ENCODE measurements around the gene SMURF2. TPM values are rescaled to one million over a fixed set of nuclear protein-coding genes. Genes with fewer than 3 reads are reported as not detected.

The SMURF2 gene
- polyA plus RNA-seq, 1 donor from 2014 or later: 55.2 TPM

- Histone ChIP-seq H3K79me2 (replicated peaks; ENCODE audit: insufficient read depth, low read length) (peaks cover 22% of the 10 kb centered on the region), H3K36me3 (ENCODE audit: insufficient read depth, low read length) (peaks cover 7% of the 10 kb centered on the region), H4K20me1 (ENCODE audit: insufficient read depth) (peaks cover 13% of the 10 kb centered on the region), H3K27ac (ENCODE audit: low read length) (no peak overlapping the region), H3K27me3 (ENCODE audit: insufficient read depth, low read depth, low read length) (no peaks in the 10 kb centered on the region), H3K9ac (ENCODE audit: low read length) (no peak overlapping the region), H3K9me3 (ENCODE audit: low read length) (no peaks in the 10 kb centered on the region), H3K4me2 (ENCODE audit: low read length) (no peak overlapping the region), H2AFZ (ENCODE audit: low read depth, low read length) (no peak overlapping the region), H3K4me3 (ENCODE audit: low read length) (no peak overlapping the region), H3K9me2 (ENCODE audit: insufficient read depth, low read length) (no peaks in the 10 kb centered on the region), H3F3A (ENCODE audit: insufficient read depth, low read length, poor library complexity, severe bottlenecking) (no peaks in the 10 kb centered on the region)
- no peak for TF ChIP-seq REST (IDR thresholded peaks at IDR 0.05; ENCODE audit: borderline replicate concordance)
- TF ChIP-seq SMC3 (conservative IDR thresholded peaks at IDR 0.05; ENCODE audit: poor library complexity): no peak
- no peak for TF ChIP-seq RAD21 (conservative IDR thresholded peaks at IDR 0.05)
- no peak for TF ChIP-seq MXI1 (conservative IDR thresholded peaks at IDR 0.05; ENCODE audit: poor library complexity, severe bottlenecking)
- TF ChIP-seq EZH2 (IDR thresholded peaks at IDR 0.05; ENCODE audit: borderline replicate concordance, insufficient read depth, low read length, poor library complexity, severe bottlenecking): no peak
These were observed 146.7 kb downstream of the SMURF2 start for GRCh38 chr17:64515419-64515818.

- Histone ChIP-seq H2AFZ (ENCODE audit: low read depth, low read length) (no peak overlapping the region), H3K4me2 (ENCODE audit: low read length) (no peak overlapping the region), H3K9me3 (ENCODE audit: low read length) (no peaks in the 10 kb centered on the region), H3K79me2 (replicated peaks; ENCODE audit: insufficient read depth, low read length) (peaks cover 63% of the 10 kb centered on the region), H3K4me3 (ENCODE audit: low read length) (peak overlapping the region; percentile 61), H3K27me3 (ENCODE audit: insufficient read depth, low read depth, low read length) (no peaks in the 10 kb centered on the region), H4K20me1 (ENCODE audit: insufficient read depth) (peaks cover 16% of the 10 kb centered on the region), H3K36me3 (ENCODE audit: insufficient read depth, low read length) (no peaks in the 10 kb centered on the region), H3K27ac (ENCODE audit: low read length) (no peak overlapping the region), H3F3A (ENCODE audit: insufficient read depth, low read length, poor library complexity, severe bottlenecking) (peaks cover 8% of the 10 kb centered on the region), H3K9me2 (ENCODE audit: insufficient read depth, low read length) (no peaks in the 10 kb centered on the region), H3K9ac (ENCODE audit: low read length) (no peak overlapping the region)
- TF ChIP-seq POLR2AphosphoS5 (IDR thresholded peaks at IDR 0.05): no peak
- no peak for TF ChIP-seq REST (IDR thresholded peaks at IDR 0.05; ENCODE audit: borderline replicate concordance)
- no peak for TF ChIP-seq EZH2 (IDR thresholded peaks at IDR 0.05; ENCODE audit: borderline replicate concordance, insufficient read depth, low read length, poor library complexity, severe bottlenecking)
- no peak for TF ChIP-seq CTCF (IDR thresholded peaks at IDR 0.05; ENCODE audit: poor library complexity, severe bottlenecking)
These were observed 152.9 kb downstream of the SMURF2 start for GRCh38 chr17:64509179-64509578.

All from neural cell (in vitro differentiated cells).